Posterior cingulate gyrus (tissue), 11 donors: ENCODE results near the gene SMIM22.
A peak's percentile ranks its signal among the peaks of the same experiment; 100 is the strongest.

ENCODE experiments used
- DNase-seq, 10 donors: peaks; one replicate each; pipeline versions ENCODE4 v3.0.0 to v3.0.0-alpha.2; 2020 to 2021; ENCODE audit warnings: mixed read lengths in 3 of 10
- intact Hi-C: fragments of 100-400 bp; cut with DNase I; formaldehyde crosslinking; loops from one replicate; pipeline ENCODE4 v1.15.1; 2023

The SMIM22 gene

DNA sequence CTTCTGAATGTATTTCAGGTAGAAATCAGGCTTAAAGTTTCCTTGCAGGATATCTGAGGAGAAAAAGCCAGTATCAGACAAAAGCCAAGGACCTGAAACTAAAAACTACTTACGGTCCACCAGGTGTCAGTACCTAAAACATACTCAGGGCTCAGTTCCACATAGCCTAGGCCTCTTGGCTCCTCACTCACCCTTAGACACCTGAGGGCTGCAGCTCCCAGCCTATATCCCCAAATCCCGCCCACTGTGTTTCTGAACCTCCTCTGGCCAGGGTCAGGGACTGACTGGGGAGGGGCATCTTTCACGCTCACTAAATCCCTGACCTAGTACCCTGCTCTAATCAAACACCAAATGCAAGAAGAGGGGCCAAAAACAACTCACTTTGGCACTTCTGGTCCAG is 16.1 kb downstream of the SMIM22 start:
- DNase-seq = no peak
- intact Hi-C loops = no loop called here

DNA sequence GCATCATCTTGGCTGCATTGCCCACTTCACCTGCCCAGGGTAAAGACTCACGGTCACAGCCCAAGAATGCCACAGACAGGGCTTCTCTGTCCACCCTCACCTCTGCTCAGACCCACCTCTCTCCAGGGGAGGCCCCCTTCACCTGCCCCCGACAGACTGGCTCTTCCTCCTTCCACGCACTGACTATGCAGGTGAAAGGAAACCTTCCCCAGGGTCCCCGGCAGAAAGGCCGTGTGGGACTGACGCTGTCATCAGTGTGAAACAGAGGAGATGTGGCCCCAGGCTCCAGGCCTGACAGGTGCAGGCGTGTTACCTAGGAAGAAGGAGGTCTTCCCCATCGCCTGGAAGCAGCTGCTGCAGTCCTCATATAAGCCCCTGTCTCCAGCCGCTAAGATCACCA is 16.6 kb downstream of the SMIM22 start:
- intact Hi-C loops = no loop called here
- peak in 1 of 10 donors; percentile 74 for DNase-seq

DNA sequence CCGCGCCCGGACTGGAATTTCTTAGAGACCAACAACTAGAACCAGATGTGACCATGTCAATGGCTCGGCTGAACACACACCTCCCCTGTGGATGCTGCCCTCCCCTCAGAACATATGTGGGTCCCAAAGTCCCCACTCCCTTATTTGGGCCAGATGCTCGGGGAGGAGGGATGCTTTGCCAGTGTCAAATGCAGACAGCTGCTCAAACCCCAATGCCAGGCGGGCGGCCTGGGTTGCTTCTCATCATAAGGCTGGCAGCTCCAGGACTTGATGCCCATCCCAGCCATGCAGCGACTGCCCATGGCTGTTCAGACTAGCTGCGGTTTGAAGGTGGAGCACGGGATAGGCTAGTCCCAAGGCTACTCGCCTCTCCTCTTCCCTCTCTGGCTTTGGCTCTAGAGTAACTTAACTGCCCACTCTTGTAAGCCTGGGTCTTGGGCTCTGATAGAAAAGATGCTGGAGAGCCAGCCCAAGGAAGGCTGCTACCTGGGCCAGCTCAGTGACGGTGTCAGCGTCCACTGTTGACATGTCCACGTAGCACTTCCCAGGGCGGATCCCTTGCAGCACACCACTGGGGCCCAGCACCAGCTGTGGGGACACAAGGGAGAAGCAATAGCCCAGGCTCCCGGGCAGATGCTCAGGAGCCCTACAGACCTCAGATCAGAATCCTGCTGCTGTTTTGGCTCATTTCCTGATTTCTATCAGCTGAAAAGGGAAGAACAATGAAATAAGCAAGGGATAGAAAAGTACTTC is 18.3 kb downstream of the SMIM22 start:
- peak in 2 of 10 donors; percentile 32 to 83 for DNase-seq
- intact Hi-C loops = no loop called here

DNA sequence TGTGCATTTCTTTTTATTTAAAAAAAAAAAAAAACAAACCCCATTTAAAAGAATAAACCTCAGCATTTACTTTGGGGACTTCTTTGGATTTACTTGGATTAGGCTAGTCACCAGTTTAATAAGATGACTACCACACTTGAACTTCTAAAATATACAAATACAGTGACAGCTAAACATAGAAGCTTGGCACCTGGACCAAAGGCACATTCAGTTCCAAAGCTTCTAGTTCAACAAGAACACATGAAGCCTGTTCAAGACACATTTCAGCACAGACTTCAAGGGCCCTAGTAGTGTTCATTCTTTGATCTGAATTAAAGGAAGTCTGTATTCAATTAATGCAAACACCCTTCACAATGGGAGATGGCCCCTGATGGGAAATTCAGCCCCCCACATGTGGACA is 18.9 kb downstream of the SMIM22 start:
- intact Hi-C loops = no loop called here

DNA sequence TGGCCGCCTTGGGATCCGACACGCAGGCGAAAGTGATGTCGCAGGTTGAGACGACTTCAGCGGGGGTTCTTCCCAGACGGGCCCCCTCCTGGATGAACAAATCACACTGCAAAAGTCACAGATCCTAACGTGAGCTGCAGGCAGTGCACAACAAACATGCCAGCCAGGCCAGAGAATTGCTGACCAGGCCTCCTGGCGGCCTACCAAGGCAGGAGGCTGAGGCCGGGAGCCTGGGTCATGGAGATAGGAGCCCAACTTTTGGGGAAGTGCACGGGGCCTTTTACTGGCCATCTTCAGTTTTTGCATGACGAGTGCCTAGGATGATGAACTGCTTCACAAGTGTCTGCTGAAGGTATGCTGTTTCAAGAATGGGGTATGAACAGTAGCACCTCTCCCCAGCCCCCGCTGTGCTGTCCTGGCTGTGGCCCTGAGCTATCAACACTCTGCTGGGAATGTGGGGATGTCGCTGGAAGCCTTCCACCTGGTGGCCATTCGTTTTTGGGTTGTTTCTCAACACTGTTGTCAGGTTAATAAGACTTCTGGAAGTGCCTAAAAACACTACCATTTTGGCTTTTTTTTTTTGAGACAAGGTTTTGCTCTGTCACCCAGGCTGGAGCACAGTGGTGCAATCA is 19.5 kb downstream of the SMIM22 start:
- intact Hi-C loops = no loop called here
- peak in 2 of 10 donors; percentile 30 to 67 for DNase-seq

More for the DNA sequence above, 18.9 kb downstream of the SMIM22 start:
- no peak for DNase-seq

DNA sequence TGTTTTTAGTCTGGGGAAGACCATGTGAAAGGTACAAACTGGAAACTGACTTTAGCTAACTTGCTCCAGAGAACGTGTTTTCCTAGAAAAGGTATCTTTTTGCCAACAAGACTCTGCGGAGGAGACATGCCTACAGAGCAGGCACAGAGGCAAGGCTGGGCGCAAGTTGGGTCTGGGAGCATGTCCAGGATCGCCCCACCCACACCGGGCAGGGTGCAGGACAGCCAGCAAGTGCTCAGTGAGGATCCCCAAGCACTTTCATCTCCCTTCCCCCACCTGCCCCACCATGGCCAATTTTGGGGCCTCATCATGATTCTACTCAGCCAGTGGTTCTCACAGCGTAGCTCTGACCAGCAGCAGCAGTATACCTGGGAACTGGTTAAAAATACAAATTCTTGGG is 25.5 kb downstream of the SMIM22 start:
- DNase-seq = peak in 1 of 10 donors; percentile 81
- intact Hi-C loops = no loop called here

DNA sequence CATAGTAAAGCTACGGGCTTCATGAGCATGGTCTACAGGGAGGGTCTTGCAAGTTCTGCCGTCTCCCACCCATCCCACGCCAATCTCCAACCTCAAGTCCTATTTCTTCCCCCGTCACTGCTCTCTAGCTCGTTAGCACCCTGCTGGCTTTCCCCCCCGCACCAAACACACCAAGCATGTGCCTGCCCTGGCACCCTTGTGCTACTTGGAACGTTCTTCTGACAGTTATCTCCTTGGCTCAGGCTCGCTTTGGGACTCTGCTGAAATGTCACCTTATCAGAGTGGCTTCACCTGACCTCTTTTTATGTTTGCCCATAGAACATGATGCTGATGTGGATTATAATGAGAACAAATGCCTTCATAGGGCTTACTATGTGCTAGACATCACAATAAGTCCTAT is 30.0 kb downstream of the SMIM22 start:
- no peak for DNase-seq
- intact Hi-C loops = no loop called here

DNA sequence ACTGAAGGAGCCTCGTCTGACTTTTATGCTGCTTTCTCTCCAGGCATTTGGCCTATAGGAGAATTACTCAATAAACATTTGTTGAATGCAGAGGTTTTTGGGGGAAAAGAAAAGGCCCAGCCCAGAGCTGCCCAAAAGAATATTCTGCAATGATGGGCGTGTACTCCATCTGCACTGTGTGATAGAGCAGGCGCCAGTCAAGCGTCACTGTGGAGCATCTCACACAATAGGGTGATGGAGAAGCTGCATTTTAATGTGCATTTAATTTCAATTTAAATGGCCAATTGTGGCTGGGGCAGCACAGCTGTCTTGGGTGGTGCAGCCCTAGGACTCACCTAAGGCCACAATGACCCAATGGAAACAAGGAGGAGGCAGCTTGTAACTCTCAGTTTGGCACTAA is 31.4 kb downstream of the SMIM22 start:
- DNase-seq = peak in 1 of 10 donors; percentile 21
- intact Hi-C loops = no loop called here

DNA sequence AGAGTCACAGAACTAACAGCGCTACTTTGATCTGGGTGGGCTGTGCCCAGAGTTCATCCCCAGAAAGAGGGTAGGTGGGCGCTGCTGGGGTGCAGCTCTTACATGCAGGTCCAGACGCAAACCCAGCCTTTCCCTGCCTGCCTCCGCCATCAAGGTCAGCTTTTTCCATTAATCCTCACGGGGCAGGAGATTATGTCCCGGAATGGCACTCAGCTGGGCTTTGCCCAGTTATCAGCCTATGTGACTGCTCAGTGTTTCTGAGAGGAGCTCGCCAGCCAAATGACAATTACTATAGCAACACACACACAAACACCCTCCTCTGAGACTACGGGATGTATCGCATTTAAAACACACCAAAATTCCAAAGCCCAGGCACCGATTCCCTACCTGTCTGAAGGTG is 31.8 kb downstream of the SMIM22 start:
- DNase-seq = no peak
- intact Hi-C loops = no loop called here

DNA sequence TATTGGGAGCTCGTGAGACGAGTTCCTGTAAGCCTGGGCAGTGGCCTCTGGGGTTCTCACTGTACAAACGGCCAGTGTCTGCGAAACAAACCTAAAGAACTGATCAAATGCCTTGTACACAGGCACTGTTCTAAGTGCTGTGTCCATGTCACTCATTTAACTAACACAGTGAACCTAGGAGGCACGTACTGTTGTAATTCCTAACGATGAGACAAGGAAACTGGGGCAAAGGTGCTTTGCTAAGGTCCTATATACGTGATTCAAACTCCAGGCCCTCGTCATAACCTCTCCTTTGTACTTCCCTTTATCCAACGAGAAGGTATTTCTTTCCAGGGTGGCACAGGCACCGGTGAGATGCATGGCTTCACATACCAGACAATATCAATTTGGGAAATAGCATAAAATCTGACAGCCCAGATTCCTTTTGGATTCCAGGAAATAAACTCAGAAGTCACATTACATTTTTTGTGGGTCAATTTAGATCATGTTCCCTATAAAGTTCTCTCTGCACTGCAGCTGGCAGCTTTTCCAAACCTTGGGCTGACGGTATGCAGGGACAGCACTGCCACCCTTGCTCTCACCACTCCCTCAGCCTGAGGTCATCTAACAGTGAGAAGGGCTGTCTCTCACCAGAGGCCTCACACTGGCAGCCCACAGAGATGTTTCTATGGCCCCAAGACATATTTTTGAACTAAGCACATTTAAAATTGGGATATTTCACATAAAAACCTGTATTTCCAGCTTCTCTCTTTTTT is 33.6 kb downstream of the SMIM22 start:
- intact Hi-C loops = no loop called here
- DNase-seq = no peak

DNA sequence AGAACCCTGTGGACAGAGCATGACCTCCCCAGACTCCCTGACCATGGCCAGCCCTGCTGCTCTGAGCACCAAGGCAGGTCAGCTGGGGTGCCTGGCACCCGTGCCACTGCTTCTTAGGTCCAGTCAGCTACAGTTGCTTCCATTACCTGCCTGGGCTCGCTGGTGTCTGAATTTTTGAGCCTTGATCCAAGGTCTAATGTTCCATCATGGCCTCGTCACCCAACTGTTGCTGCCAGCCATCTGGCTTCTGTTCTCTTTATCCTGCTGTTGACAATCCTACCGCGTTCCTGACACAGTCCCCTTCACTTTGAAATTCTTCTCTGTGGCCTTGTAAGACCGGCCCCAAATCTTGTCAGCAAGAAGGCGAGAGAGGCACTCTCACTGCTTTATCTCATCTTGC is 35.2 kb downstream of the SMIM22 start:
- intact Hi-C loops = no loop called here
- no peak for DNase-seq

DNA sequence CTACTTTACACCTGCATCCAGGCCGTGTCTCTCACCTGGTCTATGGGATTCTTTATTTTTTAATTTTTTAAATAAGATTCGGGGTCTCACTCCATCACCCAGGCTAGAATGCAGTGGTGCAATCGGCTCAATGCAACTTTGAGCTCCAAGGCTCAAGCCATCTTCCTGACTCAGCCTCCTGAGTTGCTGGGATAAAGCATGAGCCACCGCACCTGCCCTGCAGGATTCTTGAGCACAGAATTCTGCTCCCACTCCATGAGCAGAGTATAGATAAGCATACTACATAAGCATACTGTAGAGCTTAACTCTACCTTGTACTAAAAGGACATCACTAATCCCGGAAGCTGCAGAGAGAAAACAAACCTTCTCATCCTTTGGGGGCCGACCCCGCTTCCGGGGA is 36.4 kb downstream of the SMIM22 start:
- intact Hi-C loops = no loop called here
- no peak for DNase-seq

DNA sequence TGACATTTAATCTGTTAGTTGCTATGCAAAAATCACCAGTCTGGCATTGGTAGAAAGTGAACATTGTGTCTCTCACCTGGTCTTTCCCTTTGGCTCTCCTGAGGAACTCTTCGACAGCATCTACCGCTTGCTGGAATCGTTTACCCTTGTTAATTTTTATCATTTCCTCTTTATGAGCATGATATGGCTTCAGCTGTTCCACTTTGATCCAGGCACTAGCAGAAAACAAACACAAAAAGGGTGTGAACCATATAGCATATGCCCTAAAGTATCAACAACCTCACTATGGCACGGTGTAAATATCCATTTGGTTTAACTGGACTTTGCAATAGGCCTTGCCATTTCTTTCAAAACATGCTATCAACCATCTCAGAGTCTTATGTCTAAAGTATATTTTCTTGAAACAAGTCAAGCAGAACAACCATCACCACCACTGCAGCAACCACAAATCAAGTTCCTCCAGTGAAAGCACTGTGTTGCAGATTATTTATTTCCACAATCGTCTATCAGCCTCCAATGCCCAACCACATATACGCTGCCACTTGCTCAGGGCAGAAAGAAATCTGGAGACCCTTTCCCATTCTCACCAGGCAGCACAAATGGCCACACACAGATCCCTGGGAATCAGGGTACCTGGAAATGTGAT is 37.7 kb downstream of the SMIM22 start:
- intact Hi-C loops = no loop called here
- DNase-seq = no peak

DNA sequence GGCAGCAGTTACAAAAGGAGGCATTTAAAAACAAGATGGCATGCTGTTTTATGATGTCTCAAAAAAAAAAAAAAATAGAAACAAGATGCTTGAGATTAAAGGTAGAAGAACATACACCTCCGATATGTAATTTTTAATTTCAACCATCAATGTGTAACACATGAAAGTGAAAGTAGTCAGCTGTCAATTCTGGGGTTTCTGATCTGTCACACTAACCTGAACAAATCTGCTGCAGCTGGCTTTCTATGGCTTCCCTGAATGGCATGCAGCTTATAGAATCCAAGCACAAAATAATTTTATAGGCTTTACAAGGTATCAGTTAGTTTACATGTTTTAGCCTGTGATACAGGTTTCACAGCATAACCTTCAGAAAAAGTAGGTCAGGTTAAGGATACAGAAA is 38.4 kb downstream of the SMIM22 start:
- intact Hi-C loops = no loop called here
- DNase-seq = no peak

DNA sequence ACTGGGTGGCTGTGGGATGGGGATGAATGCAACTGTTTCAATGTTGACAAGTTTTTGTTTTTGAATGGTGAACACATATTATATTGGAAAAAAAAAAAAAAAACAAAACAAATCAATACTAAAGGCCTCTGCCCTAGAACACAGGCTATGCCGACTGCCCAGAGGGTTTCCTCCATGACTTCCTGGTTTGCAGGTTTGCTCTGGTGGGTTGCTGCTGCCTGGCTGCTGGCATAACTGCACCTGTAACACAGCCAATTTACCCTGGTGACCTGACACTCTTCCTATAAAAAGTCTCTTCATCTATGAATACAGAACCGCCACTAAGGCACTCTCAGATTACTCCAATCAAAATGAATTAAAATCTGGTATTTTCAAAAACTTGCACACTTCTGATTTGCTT is 41.6 kb downstream of the SMIM22 start:
- intact Hi-C loops = no loop called here

DNA sequence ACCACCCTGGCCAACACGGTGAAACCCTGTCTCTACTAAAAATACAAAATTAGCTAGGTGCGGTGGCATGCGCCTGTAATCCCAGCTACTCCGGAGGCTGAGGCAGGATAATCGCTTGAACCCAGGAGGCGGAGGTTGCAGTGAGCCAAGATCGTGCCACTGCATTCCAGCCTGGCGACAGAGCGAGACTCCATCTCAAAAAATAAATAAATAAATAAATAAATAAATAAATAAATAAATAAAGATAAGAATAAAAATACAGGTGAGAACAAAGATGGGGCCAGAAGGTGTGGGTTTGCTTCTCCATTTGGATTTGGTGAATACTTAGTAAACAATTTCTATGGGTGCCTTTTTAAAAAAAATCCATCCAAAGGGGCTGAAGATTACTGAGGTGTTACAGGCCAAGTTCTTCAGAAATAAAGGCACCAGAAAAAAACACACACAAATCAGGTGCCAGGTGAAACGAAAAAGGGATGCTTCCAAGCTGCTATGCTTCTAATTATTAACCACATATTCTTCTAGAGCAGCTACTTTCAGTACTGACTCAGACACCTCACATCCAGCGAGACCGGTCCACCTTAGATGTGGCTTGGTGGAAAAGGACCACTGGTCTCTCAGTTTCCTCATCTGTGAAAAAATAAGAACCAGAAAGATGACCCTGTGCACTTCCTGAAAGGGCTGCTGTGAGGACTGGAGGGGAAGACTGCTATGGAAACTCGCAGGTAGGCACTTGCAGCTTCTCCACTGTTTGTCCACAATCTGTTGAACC is 42.7 kb downstream of the SMIM22 start:
- intact Hi-C loops = no loop called here
- no peak for DNase-seq

More for the DNA sequence above, 41.6 kb downstream of the SMIM22 start:
- DNase-seq = no peak

DNA sequence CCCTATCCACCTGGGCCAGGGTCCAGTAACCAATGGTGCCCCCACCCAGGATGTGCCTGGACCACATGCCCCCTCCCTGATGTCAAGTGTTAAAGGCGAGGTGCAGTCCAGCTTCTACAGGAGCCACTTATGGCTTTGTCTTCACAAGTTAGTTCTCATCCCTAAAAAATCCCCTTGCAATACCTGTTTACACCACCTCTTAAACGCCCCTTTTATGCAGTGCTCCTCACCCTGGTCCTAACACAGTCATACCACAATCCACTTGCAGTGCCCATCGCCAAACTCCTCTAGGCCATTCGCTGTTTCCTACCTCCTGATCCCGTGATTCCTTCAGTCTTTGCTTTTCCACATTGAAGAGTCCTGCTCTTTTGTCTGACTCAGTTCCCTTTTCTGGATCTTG is 44.8 kb downstream of the SMIM22 start:
- DNase-seq = no peak
- intact Hi-C loops = loop anchor here (10.0 kb wide), 2 partner anchors 145 to 195 kb away; partner anchors contain the start of genes NAGPA and NUDT16L1

DNA sequence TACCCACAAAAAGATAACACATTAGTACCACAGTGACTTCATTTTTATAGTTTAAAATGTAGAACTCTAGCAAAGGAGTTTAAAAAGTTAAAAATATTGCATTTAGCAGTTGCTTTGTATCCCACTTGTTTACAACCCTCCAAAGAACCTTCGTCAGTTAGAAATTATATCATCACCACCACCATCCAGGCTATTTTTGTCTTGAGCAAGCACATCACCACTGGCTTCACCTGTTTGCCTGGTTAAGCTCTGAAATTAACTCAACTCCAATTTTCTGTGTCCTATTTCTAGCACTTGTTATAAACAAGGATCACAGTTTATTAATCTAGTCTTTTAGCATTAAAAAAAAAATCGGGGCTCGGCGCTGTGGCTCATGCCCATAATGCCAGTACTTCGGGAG is 45.8 kb downstream of the SMIM22 start:
- no peak for DNase-seq
- intact Hi-C loops = loop anchor here (10.0 kb wide), 2 partner anchors 146 to 194 kb away; partner anchors contain the start of genes NAGPA and NUDT16L1
